Right lobe of liver (tissue), 6 donors: ENCODE measurements around the gene C17orf107. TPM values are rescaled to one million over a fixed set of nuclear protein-coding genes. Genes with fewer than 3 reads are reported as not detected.

Source experiments
- ATAC-seq, 4 donors: fragments of 200-7000 bp; cut with Tn5 transposase; one replicate each; pipeline ENCODE4 v1.9.1; 2020; ENCODE audit warnings: mild to moderate bottlenecking in 4 of 4, moderate library complexity in 4 of 4
- DNase-seq, 3 donors: peaks; one replicate each; pipeline ENCODE4 v3.0.0-alpha.2; 2020
- H3K27ac ChIP-seq, 3 donors: fragments of 200-600 bp; one replicate each; pipeline ENCODE4 v1.8.0; 2022
- H3K27me3 ChIP-seq, 2 donors: fragments of 200-600 bp; one replicate each; pipeline ENCODE4 v1.8.0; 2022
- H3K36me3 ChIP-seq, 4 donors: fragments of 200-600 bp; sonication (generic) in 1 of 4; one replicate each; pipeline versions ENCODE4 v1.5.1 to v1.8.0; 2017 to 2022; ENCODE audit warnings: control low read depth in 1 of 4
- H3K4me1 ChIP-seq, 4 donors: fragments of 200-600 bp; sonication (generic) in 1 of 4; one replicate each; pipeline versions ENCODE4 v1.5.1 to v1.8.0; 2017 to 2022; ENCODE audit warnings: control low read depth in 1 of 4
- H3K4me3 ChIP-seq, 3 donors: fragments of 200-600 bp; one replicate each; pipeline ENCODE4 v1.8.0; 2022
- H3K9me3 ChIP-seq, 4 donors: fragments of 200-600 bp; sonication (generic) in 1 of 4; one replicate each; pipeline versions ENCODE4 v1.5.1 to v1.8.0; 2017 to 2022; ENCODE audit warnings: control low read depth in 1 of 4
- POLR2A ChIP-seq: fragments of 450-650 bp; IDR thresholded peaks from one replicate; pipeline ENCODE4 v1.6.1; 2017; ENCODE audit warnings: antibody characterized with exemption, mild to moderate bottlenecking
- WGBS: methylation state at CpG from one replicate; pipeline ENCODE4 v1.1.6; 2018; ENCODE audit warnings: low coverage, low lambda C conversion rate; ENCODE audit not compliant: insufficient coverage; ENCODE audit errors: missing lambda C conversion rate; 5-methylcytosine and 5-hydroxymethylcytosine counted together
- intact Hi-C, 2 donors: fragments of 100-400 bp; cut with DNase I; formaldehyde crosslinking; loops; one replicate each; pipeline versions ENCODE4 v1.11.2 to v1.14.1; 2022
- total RNA-seq, 6 experiments: library from RNA; depleted of rRNA in 2 of 6; stranded (reverse); fragments of >200 nt in 2 of 6; fragmentation: NEBNext Ultra II Directional in 3 of 6; extraction: Animal tissue kit (Norgen Biotek cat#: 25700) in 3 of 6; gene quantifications; one replicate each; pipeline versions ENCODE4 v1.1.0 to v1.2.4, GENCODE V29; 2016 to 2023
- TF ChIP-seq, protein P1 (sequence below), 4 donors: fragments of 200-600 bp in 3 of 4; fragments of 450-650 bp in 1 of 4; IDR thresholded peaks; one replicate each; pipeline versions ENCODE4 v1.5.1 to v1.8.0; 2016 to 2022; ENCODE audit warnings: antibody characterized with exemption in 4 of 4, mild to moderate bottlenecking in 2 of 4
- donor health status: DM: no; HTN: yes; CAD: no.
- donor health status: DM: no; HTN: no; CAD: no.
- donor health status: DM: no; HTN: no; CAD: no.
- donor health status: DM: no; HTN: yes; CAD: no.
- donor health status: DM: no; HTN: yes; CAD: no.

C17orf107 gene
- total RNA-seq, 6 experiments from 2014 or later: 1.6 to 4.0 (median 3.2) TPM

DNA sequence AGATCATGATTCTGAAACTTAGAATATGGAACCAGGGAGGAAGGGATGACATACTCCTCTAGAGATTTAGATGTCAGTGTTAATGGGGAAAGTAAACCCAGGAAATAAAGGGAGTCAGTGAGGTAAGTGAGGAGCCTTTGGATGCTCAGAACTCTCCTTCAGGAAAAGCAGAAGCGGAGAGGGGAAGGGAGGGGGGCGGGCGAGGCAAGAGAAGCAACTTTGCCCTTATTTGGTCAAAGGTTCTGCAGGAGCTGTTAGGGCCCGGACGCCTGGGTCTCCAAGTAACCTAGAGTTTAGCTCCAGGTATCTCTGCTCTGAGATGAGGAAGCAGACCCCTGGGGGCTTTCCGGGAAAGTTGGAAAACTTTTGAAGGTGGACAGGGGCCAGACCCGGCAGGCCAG, 47.7 kb downstream of the C17orf107 start:
- H3K4me1 ChIP-seq: peaks cover 0 to 35% (median 5%) of the 10 kb centered on the region in 4 donors
- H3K27me3 ChIP-seq: no peaks in the 10 kb centered on the region
- ATAC-seq (no peak), DNase-seq (no peak)
- intact Hi-C loops: no loop called here
- peak overlapping the region; percentile 86 to 100 (median 91) for H3K4me3 ChIP-seq
- peak overlapping the region; percentile 81 to 98 (median 97) for H3K27ac ChIP-seq
- TF ChIP-seq, protein P1, sequence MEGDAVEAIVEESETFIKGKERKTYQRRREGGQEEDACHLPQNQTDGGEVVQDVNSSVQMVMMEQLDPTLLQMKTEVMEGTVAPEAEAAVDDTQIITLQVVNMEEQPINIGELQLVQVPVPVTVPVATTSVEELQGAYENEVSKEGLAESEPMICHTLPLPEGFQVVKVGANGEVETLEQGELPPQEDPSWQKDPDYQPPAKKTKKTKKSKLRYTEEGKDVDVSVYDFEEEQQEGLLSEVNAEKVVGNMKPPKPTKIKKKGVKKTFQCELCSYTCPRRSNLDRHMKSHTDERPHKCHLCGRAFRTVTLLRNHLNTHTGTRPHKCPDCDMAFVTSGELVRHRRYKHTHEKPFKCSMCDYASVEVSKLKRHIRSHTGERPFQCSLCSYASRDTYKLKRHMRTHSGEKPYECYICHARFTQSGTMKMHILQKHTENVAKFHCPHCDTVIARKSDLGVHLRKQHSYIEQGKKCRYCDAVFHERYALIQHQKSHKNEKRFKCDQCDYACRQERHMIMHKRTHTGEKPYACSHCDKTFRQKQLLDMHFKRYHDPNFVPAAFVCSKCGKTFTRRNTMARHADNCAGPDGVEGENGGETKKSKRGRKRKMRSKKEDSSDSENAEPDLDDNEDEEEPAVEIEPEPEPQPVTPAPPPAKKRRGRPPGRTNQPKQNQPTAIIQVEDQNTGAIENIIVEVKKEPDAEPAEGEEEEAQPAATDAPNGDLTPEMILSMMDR (IDR thresholded peaks at IDR 0.05): no peak
- no peak for TF ChIP-seq POLR2A
- 0% methylated on average over 5 of the region's 7 CpGs for WGBS
- peaks cover 0 to 37% (median 7%) of the 10 kb centered on the region in 4 donors for H3K36me3 ChIP-seq
- no peaks in the 10 kb centered on the region for H3K9me3 ChIP-seq

DNA sequence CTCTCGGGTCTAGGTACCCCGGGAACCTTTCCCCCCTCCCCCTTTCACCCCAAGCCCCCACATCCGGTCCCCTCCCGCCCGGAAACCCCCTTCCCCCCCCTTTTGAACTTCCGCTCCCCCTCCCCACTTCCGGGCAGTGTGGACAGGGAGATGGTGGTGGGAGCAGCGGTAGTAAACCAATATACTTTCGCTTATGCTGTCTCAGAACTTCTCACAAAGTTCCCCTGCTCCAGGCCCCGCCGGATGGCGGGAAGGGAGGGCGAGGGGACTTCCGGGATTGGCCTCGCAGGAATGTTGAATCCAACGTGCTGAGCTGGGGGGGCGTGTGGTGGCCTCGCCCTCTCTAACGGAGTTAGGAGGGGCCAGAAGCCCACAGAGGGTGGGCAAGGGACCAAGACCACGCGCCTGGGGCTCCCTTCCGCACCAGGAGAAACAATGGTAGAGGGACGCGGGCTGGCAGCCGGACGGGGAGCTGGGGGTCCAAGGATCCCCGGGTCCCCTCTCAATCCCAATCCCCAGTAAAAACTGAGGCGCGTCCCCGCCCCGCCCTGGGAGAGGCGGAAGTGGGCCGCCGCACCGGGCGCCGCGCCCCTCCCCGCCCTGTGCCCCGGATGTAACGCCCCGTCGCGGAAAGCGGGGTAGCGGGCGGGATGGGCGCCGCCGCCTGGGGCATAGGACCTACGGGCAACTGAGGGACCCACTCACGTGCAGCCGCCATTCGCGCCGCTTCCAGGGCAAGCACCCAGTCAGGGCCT, 48.3 kb downstream of the C17orf107 start:
- ATAC-seq (peak; percentile 16 to 33 (median 25)), DNase-seq (peak; percentile 70 to 79 (median 78))
- Histone ChIP-seq H3K27ac (peak overlapping the region; percentile 81 to 98 (median 97)), H3K4me3 (peak overlapping the region; percentile 86 to 100 (median 91)), H3K36me3 (peaks cover 0 to 34% (median 7%) of the 10 kb centered on the region in 4 donors), H3K9me3 (no peaks in the 10 kb centered on the region), H3K4me1 (peaks cover 0 to 35% (median 5%) of the 10 kb centered on the region in 4 donors), H3K27me3 (no peaks in the 10 kb centered on the region)
- intact Hi-C loops: no loop called here
- WGBS: under 1% methylated on average over 11 of the region's 56 CpGs
- no peak for TF ChIP-seq POLR2A
- TF ChIP-seq, protein P1 (IDR thresholded peaks at IDR 0.05): no peak

DNA sequence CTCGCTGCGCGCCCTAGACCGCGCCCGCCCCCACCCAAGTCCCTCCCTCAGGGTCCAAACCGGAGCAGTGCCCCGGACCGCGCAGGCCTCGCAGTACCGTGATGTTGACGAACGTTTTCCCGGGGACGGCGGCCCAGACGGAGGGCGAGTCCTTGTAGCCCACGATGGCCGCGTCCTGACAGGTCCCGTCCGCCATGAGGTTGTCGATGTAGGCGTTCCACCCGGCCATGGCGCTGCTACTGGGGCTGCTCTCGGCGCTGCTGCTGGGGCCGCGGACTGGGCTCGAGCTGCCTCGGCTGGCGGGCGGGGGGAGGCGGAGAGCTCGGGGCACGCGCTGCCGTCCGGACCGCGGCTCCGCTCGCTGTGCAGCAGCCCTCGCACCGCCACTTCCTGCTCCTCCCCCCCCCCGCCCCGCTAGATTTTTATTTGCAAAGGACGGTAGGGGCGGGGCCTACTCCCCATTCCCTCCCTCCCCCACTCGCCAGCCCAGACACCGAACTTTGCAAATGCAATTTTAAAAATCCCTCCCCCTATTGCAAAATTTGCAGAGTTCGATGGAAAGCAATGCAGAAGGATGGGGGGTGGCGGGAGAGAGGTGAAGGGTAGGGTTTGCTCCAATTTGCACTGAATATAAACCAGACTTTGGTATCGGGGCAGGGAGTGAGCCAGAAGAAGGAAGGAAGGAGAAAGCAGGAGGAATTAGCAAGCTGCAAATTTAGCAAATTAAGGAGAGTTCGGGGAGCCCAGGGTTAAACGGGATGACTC, 49.0 kb downstream of the C17orf107 start, which contains the start of gene PFN1:
Gene PFN1, minus strand, starts transcription at position 365 of the 765 bp plus-strand sequence. Its CDS starts 136 bp downstream, at position 229.
- H3K27me3 ChIP-seq: no peaks in the 10 kb centered on the region
- 0% methylated on average over 9 of the region's 59 CpGs for WGBS
- peak; percentile 97 for TF ChIP-seq POLR2A
- TF ChIP-seq, protein P1 (IDR thresholded peaks at IDR 0.05): no peak
- no peaks in the 10 kb centered on the region for H3K9me3 ChIP-seq
- peak within 1 kb of the TSS; percentile 97 to 98 (median 97) for H3K27ac ChIP-seq
- DNase-seq: peak; percentile 91 to 95 (median 94)
- intact Hi-C loops: no loop called here
- peak within 1 kb of the TSS; percentile 86 to 100 (median 91) for H3K4me3 ChIP-seq
- H3K4me1 ChIP-seq: peaks cover 0 to 35% (median 5%) of the 10 kb centered on the region in 4 donors
- peaks cover 0 to 26% (median 6%) of the 10 kb centered on the region in 4 donors for H3K36me3 ChIP-seq
- peak; percentile 57 to 74 (median 69) for ATAC-seq

DNA sequence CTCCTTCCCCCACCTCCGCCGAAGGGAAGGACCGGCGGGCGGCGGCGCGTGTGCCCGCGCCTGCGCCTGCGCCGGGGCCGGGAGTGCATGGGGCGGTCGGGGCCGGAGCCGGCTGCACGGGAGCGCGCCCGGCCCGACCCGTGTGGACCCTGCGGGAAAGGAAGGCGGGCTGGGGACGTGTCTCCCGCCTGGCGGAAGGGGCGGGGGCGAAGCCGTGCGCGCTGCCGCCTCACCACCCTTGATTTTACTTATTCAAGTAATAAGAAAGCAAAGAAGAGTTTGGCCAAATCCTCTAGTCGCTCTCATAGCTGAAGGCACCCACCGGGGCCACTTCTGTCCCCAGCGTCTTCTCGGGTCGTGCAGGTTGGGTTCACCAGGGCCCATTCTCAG, 49.6 kb downstream of the C17orf107 start:
- Histone ChIP-seq H3K4me1 (peaks cover 0 to 31% (median 5%) of the 10 kb centered on the region in 4 donors), H3K27ac (peak overlapping the region; percentile 97 to 98 (median 97)), H3K4me3 (peak overlapping the region; percentile 86 to 100 (median 91)), H3K9me3 (no peaks in the 10 kb centered on the region), H3K27me3 (no peaks in the 10 kb centered on the region), H3K36me3 (peaks cover 0 to 22% (median 4%) of the 10 kb centered on the region in 4 donors)
- 0% methylated on average over 4 of the region's 40 CpGs for WGBS
- intact Hi-C loops: no loop called here
- ATAC-seq (peak; percentile 54 to 77 (median 67)), DNase-seq (peak; percentile 89 to 94 (median 91))
- TF ChIP-seq, protein P1 (IDR thresholded peaks at IDR 0.05): no peak
- peak; percentile 71 for TF ChIP-seq POLR2A
